ENCODE measurements around the gene IFITM2.

GRCh38 chr11:272195-272930, 35.3 kb upstream of the IFITM2 start:
- TF ChIP-seq CTCF (IDR thresholded peaks at IDR 0.05) (no peak), POLR2A (IDR thresholded peaks at IDR 0.05) (no peak)
